ENCODE results near the gene PERM1. TPM values are rescaled to one million over a fixed set of nuclear protein-coding genes. Genes with fewer than 3 reads are reported as not detected.

Gene PERM1
- total and polyA plus RNA-seq, 2 of the 13 experiments (the other 11 are each of a cell fraction or from before 2014, with no cell fraction given): 0.04 to 0.29 TPM

GRCh38 chr1:1000357-1001056, 18.6 kb upstream of the PERM1 start (continued):
- TF ChIP-seq PAWR (CRISPR knock-in tag; IDR thresholded peaks at IDR 0.05; ENCODE audit: borderline replicate concordance) (no peak), ZSCAN20 (CRISPR knock-in tag; IDR thresholded peaks at IDR 0.05; ENCODE audit: borderline replicate concordance) (peak; percentile 76), ZNF766 (CRISPR knock-in tag; IDR thresholded peaks at IDR 0.05; ENCODE audit: borderline replicate concordance) (peak; percentile 15; the same call in 1 of the 2 replicates), ZSCAN22 (CRISPR knock-in tag; IDR thresholded peaks at IDR 0.05) (no peak), ATRX (CRISPR knock-in tag; IDR thresholded peaks at IDR 0.05; ENCODE audit: borderline replicate concordance) (no peak), HIVEP1 (CRISPR knock-in tag; IDR thresholded peaks at IDR 0.05) (no peak), ZFP41 (CRISPR knock-in tag; IDR thresholded peaks at IDR 0.05; ENCODE audit: borderline replicate concordance) (no peak), NR2F6 (IDR thresholded peaks at IDR 0.05) (no peak), NR2F6 (CRISPR knock-in tag; IDR thresholded peaks at IDR 0.05) (peak; percentile 49; the same call in 1 of the 2 replicates), ESRRA (CRISPR knock-in tag; IDR thresholded peaks at IDR 0.05; ENCODE audit: low read depth) (peak; percentile 62; the same call in 1 of the 2 replicates), RELA (CRISPR knock-in tag; IDR thresholded peaks at IDR 0.05) (peak; percentile 90), ZNF264 (CRISPR knock-in tag; IDR thresholded peaks at IDR 0.05) (peak; percentile 39; the same call in 1 of the 2 replicates), ASH2L (IDR thresholded peaks at IDR 0.05; ENCODE audit: insufficient read length, low read depth, low read length) (no peak), XRCC5 (optimal IDR thresholded peaks at IDR 0.05; ENCODE audit: low read length) (no peak), RORA (CRISPR knock-in tag; IDR thresholded peaks at IDR 0.05) (no peak), ZNF609 (CRISPR knock-in tag; IDR thresholded peaks at IDR 0.05; ENCODE audit: borderline replicate concordance) (peak; percentile 57; the same call in 1 of the 2 replicates), PRDM15 (CRISPR knock-in tag; IDR thresholded peaks at IDR 0.05) (peak; percentile 22; the same call in 1 of the 2 replicates), E2F1 (CRISPR knock-in tag; IDR thresholded peaks at IDR 0.05) (no peak)
